ENCODE data around the gene FGF14. TPM values are rescaled to one million over a fixed set of nuclear protein-coding genes. Genes with fewer than 3 reads are reported as not detected.

FGF14 gene
- total RNA-seq, 1 donor from 2014 or later = 0.22 TPM

- DNase-seq (ENCODE audit: low spot score) = no peak
- Mint-ChIP-seq H3K36me3 (ENCODE audit: low read depth) (no peaks in the 10 kb centered on the region), H3K4me3 (ENCODE audit: unreplicated experiment) (no peak overlapping the region), H3K9me3 (ENCODE audit: low read depth) (no peaks in the 10 kb centered on the region), H3K27ac (ENCODE audit: unreplicated experiment) (no peak overlapping the region), H3K27me3 (ENCODE audit: low read depth) (peaks cover 31% of the 10 kb centered on the region), H3K4me1 (ENCODE audit: low read depth) (no peaks in the 10 kb centered on the region)
- TF ChIP-seq CTCF (IDR thresholded peaks at IDR 0.05) = no peak
Observed at GRCh38 chr13:102333320-102334198, 68.3 kb downstream of the FGF14 start.

DNA sequence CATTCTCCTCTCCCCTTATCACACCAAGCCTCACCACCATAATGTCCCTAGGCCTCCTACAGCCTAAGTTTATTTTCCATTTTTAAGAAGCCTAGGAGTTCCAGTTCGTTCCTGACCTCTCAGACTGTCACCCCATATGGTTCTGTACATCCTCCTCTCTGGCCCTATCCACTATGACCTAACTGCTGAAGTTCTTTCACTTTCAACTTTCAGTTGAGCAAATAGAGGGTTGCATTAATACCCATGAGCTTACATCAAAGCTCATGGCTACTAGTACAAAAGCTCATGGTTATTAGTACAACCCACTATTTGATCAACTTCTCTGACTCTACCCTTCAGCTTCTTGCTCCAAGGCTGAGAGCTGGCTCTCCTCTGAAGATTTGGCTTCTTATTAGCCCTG lies 72.9 kb downstream of the FGF14 start:
- no peaks in the 10 kb centered on the region for H3K36me3 Mint-ChIP-seq (ENCODE audit: low read depth)
- H3K4me3 Mint-ChIP-seq (ENCODE audit: unreplicated experiment) = no peak overlapping the region
- DNase-seq (ENCODE audit: low spot score) = no peak
- no peaks in the 10 kb centered on the region for H3K4me1 Mint-ChIP-seq (ENCODE audit: low read depth)
- H3K9me3 Mint-ChIP-seq (ENCODE audit: low read depth) = no peaks in the 10 kb centered on the region
- TF ChIP-seq CTCF (IDR thresholded peaks at IDR 0.05) = no peak
- H3K27ac Mint-ChIP-seq (ENCODE audit: unreplicated experiment) = no peak overlapping the region
- peaks cover 24% of the 10 kb centered on the region for H3K27me3 Mint-ChIP-seq (ENCODE audit: low read depth)

DNA sequence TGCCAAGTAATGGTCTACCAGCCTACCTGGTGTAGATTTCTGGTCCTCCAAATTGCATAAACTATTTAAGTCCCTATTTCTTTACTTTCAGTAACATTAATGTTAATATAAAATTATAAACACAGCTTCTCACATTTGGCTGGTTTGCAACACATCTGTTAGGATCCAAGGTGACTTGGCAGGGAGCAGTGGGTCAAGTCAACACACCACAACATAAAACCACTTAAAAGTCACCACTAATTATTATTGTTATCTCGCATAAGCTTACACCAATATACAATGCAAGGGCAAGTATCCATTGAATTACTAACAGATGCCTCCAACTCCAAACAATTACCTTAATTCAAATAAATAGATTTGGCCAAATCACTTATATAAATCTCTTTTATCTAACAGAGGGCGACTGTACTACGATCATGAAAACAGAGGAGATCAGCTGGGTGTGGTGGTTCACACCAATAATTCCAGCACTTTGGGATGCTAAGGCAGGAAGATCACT lies 74.7 kb downstream of the FGF14 start:
- no peak for TF ChIP-seq CTCF (IDR thresholded peaks at IDR 0.05)
- H3K4me3 Mint-ChIP-seq (ENCODE audit: unreplicated experiment) = no peak overlapping the region

GRCh38 chr13:102326381-102327118 lies 75.3 kb downstream of the FGF14 start:
- peaks cover 18% of the 10 kb centered on the region for H3K27me3 Mint-ChIP-seq (ENCODE audit: low read depth)
- no peak for TF ChIP-seq CTCF (IDR thresholded peaks at IDR 0.05)
- H3K4me1 Mint-ChIP-seq (ENCODE audit: low read depth) = no peaks in the 10 kb centered on the region
- no peak overlapping the region for H3K4me3 Mint-ChIP-seq (ENCODE audit: unreplicated experiment)
- H3K36me3 Mint-ChIP-seq (ENCODE audit: low read depth) = no peaks in the 10 kb centered on the region
- H3K27ac Mint-ChIP-seq (ENCODE audit: unreplicated experiment) = no peak overlapping the region
- no peak for DNase-seq (ENCODE audit: low spot score)
- H3K9me3 Mint-ChIP-seq (ENCODE audit: low read depth) = no peaks in the 10 kb centered on the region

More for the DNA sequence above, 74.7 kb downstream of the FGF14 start:
- peaks cover 22% of the 10 kb centered on the region for H3K27me3 Mint-ChIP-seq (ENCODE audit: low read depth)
- H3K36me3 Mint-ChIP-seq (ENCODE audit: low read depth) = no peaks in the 10 kb centered on the region
- no peak overlapping the region for H3K27ac Mint-ChIP-seq (ENCODE audit: unreplicated experiment)
- DNase-seq (ENCODE audit: low spot score) = no peak
- H3K4me1 Mint-ChIP-seq (ENCODE audit: low read depth) = no peaks in the 10 kb centered on the region
- no peaks in the 10 kb centered on the region for H3K9me3 Mint-ChIP-seq (ENCODE audit: low read depth)

GRCh38 chr13:102325321-102325720 lies 76.5 kb downstream of the FGF14 start:
- Mint-ChIP-seq H3K27me3 (ENCODE audit: low read depth) (peaks cover 13% of the 10 kb centered on the region), H3K36me3 (ENCODE audit: low read depth) (no peaks in the 10 kb centered on the region), H3K4me1 (ENCODE audit: low read depth) (no peaks in the 10 kb centered on the region), H3K9me3 (ENCODE audit: low read depth) (no peaks in the 10 kb centered on the region), H3K4me3 (ENCODE audit: unreplicated experiment) (no peak overlapping the region), H3K27ac (ENCODE audit: unreplicated experiment) (no peak overlapping the region)
- no peak for TF ChIP-seq CTCF (IDR thresholded peaks at IDR 0.05)
- DNase-seq (ENCODE audit: low spot score) = no peak

Data from chondrocyte (in vitro differentiated cells).